Fibroblast of pulmonary artery (primary cell): ENCODE results near the gene IKZF1.

ENCODE experiments used
- DNase-seq: peaks from one replicate; pipeline ENCODE4 v3.0.0-alpha.2; 2010; ENCODE audit warnings: low read depth
- H3K4me3 ChIP-seq: replicated peaks from 2 replicates; pipeline ENCODE4 v1.5.1; 2011; ENCODE audit warnings: low read depth, mild to moderate bottlenecking, control low read depth, low read length, moderate library complexity
- TF ChIP-seq, protein P1 (sequence below): IDR thresholded peaks from 2 replicates; pipeline ENCODE4 v1.5.1; 2011; ENCODE audit warnings: mild to moderate bottlenecking, control low read depth, low read length, inconsistent platforms; ENCODE audit errors: missing control alignments

IKZF1 gene

DNA sequence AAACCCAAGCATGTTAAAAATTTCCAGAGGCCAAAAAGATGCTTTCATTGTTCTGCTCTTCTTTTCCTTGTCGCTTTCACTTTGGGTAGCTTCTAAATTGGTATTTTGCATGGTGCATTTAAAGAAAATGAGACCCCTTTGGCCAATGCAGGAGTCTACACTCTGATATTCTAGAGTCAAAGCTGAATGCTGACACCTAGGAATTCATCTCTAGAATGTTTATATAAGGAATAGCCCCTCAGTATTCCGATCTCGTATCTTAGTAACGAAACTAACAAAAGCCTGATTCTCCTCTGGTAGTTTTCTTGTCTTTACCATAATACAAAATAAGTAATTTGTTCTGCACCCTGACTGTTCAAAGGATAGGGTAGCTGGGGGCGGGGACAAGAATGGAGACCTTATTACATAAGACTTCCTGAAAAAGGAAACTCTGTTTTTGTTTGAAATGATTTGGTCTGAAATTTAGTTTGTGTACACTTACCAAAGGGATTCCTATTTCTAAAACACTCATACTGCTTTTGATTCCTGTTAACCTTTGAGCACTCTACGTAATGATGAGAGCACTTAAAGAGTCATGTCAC, 17.1 kb downstream of the IKZF1 start:
- TF ChIP-seq, protein P1, sequence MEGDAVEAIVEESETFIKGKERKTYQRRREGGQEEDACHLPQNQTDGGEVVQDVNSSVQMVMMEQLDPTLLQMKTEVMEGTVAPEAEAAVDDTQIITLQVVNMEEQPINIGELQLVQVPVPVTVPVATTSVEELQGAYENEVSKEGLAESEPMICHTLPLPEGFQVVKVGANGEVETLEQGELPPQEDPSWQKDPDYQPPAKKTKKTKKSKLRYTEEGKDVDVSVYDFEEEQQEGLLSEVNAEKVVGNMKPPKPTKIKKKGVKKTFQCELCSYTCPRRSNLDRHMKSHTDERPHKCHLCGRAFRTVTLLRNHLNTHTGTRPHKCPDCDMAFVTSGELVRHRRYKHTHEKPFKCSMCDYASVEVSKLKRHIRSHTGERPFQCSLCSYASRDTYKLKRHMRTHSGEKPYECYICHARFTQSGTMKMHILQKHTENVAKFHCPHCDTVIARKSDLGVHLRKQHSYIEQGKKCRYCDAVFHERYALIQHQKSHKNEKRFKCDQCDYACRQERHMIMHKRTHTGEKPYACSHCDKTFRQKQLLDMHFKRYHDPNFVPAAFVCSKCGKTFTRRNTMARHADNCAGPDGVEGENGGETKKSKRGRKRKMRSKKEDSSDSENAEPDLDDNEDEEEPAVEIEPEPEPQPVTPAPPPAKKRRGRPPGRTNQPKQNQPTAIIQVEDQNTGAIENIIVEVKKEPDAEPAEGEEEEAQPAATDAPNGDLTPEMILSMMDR, result no peak
- no peak overlapping the region for H3K4me3 ChIP-seq
- no peak for DNase-seq

DNA sequence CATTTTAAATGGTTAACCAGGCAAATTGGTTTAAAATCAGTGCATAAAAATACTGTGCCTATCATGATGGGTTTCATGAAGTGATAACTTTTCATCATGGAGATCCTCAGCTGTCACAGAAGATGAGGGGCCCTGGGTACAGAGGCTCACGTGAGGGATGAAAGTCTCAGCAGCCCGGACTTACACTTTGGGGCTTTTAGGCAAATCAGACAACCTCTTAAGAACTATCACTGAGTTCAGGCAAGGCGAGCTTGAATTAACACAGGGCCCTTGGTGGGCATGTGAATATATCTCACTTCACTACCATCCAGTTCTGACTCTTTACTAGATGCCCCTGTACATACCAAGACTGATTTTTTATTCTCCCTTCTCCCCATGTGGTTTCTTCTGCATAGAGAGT, 19.6 kb downstream of the IKZF1 start:
- DNase-seq, result no peak
- TF ChIP-seq, protein P1, result no peak
- no peak overlapping the region for H3K4me3 ChIP-seq

DNA sequence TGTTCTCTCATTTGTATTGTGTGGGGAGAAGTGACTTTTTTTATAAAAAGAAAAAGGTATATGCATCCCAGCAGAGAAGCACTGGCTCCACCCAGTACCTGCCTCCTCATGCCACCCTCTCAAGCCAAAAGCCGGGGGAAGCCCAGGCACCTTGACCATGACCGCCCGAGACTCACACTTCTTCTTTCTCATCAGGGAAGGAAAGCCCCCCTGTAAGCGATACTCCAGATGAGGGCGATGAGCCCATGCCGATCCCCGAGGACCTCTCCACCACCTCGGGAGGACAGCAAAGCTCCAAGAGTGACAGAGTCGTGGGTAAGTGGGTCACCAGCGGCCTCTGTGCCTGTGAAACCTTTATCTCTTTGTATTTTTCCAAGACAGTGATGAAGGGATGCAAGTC, 22.9 kb downstream of the IKZF1 start:
- TF ChIP-seq, protein P1, result no peak
- no peak for DNase-seq

DNA sequence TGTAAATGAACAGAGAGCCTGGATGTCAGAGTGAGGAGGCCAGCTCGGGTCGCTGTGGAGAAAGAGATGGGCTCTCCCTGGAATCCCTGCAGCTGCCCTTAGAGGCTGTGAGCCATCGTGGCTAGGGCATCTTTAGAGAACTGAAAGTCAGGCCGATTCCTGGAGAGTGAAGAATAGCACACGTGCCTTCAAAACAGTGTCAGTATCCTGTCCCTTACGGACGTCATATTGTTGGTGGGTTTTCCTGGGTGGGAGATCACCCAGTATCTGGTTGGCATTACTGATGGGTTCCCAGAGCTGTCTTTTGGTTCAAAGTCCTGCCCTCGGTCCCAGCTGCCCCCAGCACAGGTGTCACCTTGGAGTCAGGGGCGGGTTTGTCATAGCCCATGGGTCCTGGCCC, 25.3 kb downstream of the IKZF1 start:
- no peak for DNase-seq
- H3K4me3 ChIP-seq, result no peak overlapping the region

More for the DNA sequence above, 22.9 kb downstream of the IKZF1 start:
- no peak overlapping the region for H3K4me3 ChIP-seq

DNA sequence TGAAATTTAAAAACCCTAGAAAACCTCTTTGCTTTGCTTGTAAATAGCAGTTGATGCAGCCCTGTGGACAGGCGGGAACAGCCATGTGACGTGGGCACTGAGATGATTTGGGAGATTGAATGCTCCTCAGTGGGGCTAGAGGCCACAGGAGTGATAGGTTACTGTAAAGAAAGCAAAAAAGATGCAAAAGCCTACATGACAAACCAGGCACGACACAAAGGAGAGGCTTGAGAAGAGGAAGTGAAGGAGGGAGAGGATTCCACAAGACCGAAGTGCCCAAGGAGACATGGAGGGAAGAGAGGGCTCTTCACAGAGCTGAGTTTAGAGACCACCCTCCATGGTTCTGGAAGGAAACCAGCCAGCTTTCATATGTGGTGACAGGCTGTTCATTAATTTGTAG, 25.7 kb downstream of the IKZF1 start:
- no peak for DNase-seq
- TF ChIP-seq, protein P1, result no peak
- no peak overlapping the region for H3K4me3 ChIP-seq

More for the DNA sequence above, 25.3 kb downstream of the IKZF1 start:
- TF ChIP-seq, protein P1, result no peak

GRCh38 chr7:50330696-50331095, 26.2 kb downstream of the IKZF1 start:
- TF ChIP-seq, protein P1, result no peak
- no peak for DNase-seq
- H3K4me3 ChIP-seq, result no peak overlapping the region

GRCh38 chr7:50331564-50332208, 27.2 kb downstream of the IKZF1 start:
- TF ChIP-seq, protein P1, result no peak
- no peak overlapping the region for H3K4me3 ChIP-seq
- no peak for DNase-seq
